Left cardiac atrium (tissue), 4 donors: Measurements from ENCODE around the gene KREMEN2. TPM values are rescaled to one million over a fixed set of nuclear protein-coding genes. Genes with fewer than 3 reads are reported as not detected.

Source experiments
- ATAC-seq, 2 donors: fragments of 200-7000 bp; cut with Tn5 transposase; one replicate each; pipeline ENCODE4 v1.9.1; 2020; ENCODE audit warnings: mild to moderate bottlenecking in 2 of 2, moderate library complexity in 2 of 2
- DNase-seq: peaks from one replicate; pipeline ENCODE4 v3.0.0-alpha.2; 2020
- intact Hi-C, 2 donors: fragments of 100-400 bp; cut with DNase I; formaldehyde crosslinking; loops; one replicate each; pipeline versions ENCODE4 v1.14.1 to v1.15.1; 2022 to 2023
- total RNA-seq, 2 donors: library from RNA; stranded (reverse); fragmentation: NEBNext Ultra II Directional; extraction: Animal tissue kit (Norgen Biotek cat#: 25700); gene quantifications; one replicate each; pipeline ENCODE4 v1.2.1, GENCODE V29; 2021
- donor health status: DM: no; HTN: yes; CAD: no.
- donor health status: DM: no; HTN: yes; CAD: no; lungs with severe emphysema.
- donor health status: DM: yes; HTN: yes; CAD: no.
- donor health status: Dilated cardiomyopathy.

Gene KREMEN2
- total RNA-seq, 2 donors from 2014 or later = not detected

DNA sequence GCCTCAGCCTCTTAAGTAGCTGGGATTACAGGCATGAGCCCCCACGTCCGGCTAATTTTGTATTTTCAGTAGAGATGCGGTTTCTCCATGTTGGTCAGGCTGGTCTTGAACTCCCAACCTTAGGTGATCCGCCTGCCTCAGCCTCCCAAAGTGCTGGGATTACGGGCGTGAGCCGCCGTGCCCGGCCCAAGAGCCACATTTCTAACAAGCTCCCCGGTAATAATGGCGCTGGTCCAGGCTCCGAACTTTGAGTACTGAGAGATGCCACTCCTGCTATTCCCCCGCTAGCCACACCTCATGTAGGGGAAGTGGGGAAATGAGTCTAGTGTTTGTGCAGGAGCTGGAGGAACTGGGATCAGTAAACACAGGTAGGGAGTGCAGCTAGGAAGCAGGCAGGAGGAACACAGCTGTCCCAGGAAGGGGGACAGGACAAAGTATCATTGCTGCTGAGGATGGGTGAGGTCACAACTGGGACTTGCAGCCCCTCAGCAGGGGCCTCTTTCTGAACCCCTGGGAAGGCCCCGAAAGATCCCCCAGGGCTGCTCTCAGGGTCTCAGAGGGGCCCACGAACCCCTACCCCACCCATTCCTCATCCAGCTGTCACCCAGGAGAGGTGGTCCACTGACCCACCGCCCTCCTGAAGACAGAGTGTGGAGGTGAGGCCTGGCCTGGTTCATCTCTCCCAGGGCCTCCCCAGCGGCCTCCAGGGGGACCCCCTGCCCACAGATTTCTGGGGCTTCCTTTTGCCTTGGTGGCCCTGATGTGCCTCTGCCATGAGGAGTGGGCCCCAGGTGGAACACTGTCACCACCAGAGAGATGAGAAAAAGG, 3.7 kb upstream of the KREMEN2 start:
- DNase-seq (no peak), ATAC-seq (no peak)
- intact Hi-C loops = no loop called here

DNA sequence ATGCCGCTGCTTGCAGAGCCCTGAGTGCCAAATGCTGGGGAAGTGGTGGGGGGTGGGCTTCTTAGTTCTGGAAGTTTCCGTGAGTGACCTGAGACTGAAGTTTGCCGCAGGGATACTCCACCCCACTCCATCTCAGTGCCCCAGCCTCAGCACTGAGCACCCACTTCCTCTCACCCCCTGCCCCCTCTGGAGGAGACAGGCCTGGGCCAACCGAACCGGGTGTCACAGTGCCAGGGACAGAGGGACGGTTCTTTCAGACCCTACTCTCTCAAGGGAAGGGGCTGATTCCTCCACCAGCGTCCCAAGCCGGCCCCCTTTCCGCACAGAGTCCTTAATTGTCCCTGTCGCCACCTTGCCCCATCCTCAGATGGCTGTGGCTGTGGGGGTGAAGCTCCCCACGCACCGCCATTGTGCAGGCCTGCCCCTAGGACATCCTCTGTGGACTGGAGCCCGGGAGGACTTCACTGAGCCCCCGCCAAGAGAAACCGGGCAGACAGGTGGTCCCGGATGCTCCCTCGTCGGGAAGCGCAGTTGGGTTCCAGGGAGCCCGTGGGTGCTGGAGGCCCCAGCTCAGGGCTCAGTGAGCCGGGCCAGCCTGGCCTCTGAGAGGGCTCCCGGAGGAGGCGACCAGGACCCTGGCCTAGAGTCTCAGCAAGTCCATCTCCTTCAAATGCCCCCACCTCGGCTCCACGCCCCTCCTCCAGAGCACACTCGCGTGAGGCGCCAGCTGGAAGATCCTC, 1.6 kb upstream of the KREMEN2 start:
- ATAC-seq (no peak), DNase-seq (no peak)
- intact Hi-C loops = no loop called here

DNA sequence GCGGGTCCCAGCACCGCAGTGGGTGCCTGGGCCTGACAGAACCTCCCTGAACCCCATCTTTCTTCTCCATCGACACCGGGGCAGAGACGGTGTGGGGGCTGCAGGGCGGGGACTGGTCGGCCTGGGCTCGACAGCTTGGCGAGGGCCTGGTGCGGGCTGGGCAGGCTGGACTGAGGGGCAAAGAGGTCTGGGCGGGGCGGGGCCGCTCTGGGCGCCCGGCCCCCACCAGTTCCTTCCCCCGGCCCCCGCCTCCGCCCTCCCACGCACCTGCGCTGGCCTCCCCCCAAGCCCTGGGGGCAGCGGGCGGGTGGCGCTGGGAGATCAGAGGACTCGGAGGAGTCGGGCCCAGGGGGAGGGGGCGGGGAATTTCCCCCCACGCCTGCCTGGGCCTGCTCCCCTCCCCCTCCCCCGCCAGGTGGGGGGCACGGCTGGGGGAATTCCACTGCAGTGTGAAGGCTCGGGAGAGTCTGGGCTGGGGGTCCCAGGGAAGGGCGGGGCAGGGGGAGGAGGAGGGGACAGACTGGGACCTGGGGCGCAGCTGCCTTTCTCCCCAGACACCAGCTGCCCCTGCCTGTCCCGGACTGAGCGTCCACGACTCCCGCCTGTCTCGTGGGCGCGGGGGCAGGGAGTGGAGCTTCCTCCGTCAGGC, 877 bp upstream of the KREMEN2 start:
- intact Hi-C loops = no loop called here
- ATAC-seq (no peak), DNase-seq (no peak)

DNA sequence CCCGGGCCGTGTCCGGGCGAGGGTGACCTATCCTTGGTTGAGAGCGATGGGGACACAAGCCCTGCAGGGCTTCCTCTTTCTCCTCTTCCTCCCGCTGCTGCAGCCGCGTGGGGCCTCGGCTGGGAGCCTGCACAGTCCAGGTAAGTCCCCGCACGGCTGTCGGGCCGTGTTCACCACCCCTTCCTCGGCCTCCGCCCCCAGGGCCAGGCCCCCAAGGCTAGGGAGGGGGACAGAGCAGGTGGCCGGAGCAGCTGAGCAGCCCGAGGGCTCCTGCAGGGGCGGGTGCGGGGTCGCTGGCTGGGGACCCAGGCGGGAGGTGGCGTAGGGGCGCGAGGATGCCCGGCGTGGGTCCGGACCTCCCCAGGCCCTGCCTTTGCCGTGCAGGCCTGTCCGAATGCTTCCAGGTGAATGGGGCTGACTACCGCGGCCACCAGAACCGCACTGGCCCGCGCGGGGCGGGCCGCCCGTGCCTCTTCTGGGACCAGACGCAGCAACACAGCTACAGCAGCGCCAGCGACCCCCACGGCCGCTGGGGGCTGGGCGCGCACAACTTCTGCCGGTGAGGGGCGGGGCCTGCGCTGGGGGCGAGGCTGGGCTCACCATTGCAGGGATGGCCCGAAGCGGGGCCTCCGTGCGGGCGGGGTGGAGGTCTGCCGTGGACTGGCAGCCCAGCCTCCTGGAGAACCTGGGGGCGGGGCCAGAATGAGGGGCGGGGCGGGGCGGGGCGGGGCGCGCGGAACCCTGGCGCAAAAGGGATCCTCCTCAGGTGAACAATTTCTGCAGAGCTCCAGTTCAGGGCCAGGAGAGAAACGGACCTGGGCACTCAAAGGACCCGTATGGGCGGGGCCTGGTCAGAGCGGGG, 631 bp downstream of the KREMEN2 start:
- DNase-seq (no peak), ATAC-seq (peak in 1 of 2 donors; percentile 6)
- intact Hi-C loops = no loop called here

DNA sequence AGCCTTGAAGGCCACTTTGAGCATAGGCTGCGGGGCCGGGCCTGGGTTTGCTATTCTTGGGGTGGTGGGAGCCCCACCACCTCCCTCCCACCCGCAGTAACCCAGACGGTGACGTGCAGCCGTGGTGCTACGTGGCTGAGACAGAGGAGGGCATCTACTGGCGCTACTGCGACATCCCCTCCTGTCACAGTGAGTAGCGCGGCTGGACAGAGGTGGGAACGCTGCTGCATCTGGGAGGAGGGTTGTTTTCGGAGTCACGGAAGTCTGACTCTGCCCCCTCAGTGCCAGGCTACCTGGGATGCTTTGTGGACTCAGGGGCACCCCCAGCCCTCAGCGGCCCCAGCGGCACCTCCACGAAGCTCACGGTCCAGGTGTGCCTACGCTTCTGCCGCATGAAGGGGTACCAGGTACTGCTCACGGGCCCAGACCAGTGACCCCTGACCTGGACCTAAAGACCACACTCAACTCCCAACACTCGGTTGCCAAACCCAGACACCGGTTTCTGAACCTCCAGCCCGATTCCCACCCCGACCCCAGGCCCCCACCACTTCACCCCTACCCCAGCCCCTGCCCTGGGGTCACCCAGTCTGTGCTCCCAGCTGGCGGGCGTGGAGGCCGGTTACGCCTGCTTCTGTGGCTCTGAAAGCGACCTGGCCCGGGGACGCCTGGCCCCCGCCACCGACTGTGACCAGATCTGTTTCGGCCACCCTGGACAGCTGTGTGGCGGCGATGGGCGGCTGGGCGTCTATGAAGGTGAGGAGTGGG, 2.1 kb downstream of the KREMEN2 start:
- ATAC-seq (no peak), DNase-seq (no peak)
- intact Hi-C loops = no loop called here

DNA sequence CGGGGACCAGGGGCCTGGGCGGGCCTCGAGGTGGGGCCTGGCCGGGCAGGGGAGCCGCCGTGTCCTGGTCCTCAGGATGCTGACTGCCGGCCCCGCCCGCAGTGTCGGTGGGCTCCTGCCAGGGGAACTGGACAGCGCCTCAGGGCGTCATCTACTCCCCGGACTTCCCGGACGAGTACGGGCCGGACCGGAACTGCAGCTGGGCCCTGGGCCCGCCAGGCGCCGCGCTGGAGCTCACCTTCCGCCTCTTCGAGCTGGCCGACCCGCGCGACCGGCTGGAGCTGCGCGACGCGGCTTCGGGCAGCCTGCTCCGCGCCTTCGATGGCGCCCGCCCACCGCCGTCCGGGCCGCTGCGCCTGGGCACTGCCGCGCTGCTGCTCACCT, 2.7 kb downstream of the KREMEN2 start:
- ATAC-seq = no peak
- DNase-seq = no peak
- intact Hi-C loops = no loop called here

DNA sequence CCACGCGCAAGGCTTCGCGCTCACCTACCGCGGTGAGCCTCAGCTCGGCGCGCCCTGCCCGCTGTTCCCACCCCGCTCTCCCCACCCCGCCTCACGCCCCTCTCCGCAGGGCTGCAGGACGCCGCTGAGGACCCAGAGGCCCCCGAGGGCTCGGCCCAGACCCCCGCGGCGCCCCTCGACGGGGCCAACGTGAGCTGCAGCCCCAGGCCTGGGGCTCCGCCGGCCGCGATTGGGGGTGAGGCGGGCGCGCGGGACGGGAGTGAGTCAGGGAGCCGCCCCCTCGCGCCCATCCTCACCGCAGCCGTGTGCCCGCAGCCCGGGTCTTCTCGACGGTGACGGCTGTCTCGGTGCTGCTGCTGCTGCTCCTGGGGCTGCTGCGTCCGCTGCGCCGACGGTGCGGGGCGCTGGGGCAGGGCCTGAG, 3.1 kb downstream of the KREMEN2 start:
- intact Hi-C loops = no loop called here
- no peak for ATAC-seq
- no peak for DNase-seq

DNA sequence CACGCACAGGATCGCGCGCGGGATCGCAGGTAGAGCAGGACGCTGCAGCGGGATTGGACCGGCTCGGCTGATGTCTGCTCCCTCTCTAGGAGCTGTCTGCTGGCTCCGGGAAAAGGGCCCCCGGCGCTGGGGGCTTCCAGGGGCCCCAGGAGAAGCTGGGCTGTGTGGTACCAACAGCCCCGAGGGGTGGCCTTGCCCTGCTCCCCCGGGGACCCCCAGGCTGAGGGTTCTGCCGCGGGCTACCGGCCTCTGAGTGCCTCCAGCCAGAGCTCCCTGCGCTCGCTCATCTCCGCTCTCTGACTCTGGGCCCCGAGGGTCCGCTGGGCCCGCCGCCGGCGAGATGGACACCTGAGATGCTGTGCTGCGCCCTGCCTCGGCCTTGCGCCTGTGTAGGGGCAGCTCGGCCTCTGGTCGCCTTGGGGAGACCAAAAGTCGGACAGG, 3.7 kb downstream of the KREMEN2 start:
- DNase-seq = no peak
- ATAC-seq = no peak
- intact Hi-C loops = no loop called here

DNA sequence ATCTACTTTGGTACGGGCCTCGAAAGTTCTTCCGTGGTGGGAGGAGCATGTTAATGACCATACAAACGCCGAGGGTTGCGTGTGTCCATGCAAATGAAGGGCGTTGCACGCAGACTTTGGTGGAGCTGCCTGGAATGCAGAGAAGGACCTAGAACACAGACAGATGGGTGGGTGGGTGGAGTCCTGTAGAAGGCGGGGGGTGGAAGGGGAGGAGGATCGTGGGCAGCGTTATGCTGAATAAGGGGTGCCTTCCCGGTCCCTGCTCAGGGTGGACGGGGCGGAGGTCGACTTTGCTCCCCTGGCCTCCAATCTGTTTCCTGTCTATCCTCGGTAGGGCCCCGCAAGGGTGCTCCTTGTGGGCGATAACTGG, 4.3 kb downstream of the KREMEN2 start:
- ATAC-seq (no peak), DNase-seq (no peak)
- intact Hi-C loops = no loop called here

DNA sequence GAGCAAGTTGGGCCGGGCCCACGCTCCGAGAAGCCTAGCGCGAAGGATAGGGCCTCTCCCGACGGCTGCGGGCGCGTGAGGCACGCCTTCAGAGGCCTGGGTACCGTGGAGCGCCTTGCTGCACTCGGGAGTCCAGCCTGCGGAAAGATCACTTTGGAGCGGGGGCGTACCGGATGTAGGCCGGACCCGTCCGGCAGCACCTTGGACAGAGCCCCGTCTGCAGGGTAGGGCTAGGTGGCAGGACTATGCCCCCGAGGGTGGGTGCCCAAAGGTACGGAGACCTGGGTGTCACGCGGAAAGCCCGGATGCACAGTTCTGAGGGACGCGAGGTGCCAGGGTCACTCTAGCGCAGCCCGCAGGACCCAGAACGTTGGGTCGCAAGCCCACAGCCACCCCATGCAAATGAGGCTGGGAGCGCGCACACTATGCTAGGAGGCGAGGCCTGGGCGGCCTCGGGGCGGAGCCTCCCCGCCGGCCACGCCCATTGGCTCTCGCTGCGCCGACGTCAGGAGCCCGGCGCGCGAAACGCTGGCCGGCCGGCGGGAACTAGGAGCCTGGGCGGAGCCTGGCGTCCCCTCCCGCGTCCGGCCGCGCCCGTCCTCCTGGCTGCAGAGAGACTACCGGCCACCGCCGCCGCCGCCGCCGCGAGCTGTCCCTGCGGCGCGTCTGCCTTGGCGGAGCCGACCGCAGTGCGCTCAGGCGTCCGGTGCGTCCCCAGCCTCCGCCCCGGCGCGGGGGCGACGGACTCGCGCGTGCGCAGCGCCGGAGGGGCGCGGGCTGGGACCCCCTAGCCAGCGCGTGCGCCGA, 4.9 kb downstream of the KREMEN2 start, which contains the start of gene PAQR4:
PAQR4 (plus strand) TSS at position 611 of the 807 bp plus-strand sequence. CDS start 327 bp downstream, outside the sequence.
- ATAC-seq (peak; percentile 91), DNase-seq (peak; percentile 90)
- intact Hi-C loops = no loop called here

DNA sequence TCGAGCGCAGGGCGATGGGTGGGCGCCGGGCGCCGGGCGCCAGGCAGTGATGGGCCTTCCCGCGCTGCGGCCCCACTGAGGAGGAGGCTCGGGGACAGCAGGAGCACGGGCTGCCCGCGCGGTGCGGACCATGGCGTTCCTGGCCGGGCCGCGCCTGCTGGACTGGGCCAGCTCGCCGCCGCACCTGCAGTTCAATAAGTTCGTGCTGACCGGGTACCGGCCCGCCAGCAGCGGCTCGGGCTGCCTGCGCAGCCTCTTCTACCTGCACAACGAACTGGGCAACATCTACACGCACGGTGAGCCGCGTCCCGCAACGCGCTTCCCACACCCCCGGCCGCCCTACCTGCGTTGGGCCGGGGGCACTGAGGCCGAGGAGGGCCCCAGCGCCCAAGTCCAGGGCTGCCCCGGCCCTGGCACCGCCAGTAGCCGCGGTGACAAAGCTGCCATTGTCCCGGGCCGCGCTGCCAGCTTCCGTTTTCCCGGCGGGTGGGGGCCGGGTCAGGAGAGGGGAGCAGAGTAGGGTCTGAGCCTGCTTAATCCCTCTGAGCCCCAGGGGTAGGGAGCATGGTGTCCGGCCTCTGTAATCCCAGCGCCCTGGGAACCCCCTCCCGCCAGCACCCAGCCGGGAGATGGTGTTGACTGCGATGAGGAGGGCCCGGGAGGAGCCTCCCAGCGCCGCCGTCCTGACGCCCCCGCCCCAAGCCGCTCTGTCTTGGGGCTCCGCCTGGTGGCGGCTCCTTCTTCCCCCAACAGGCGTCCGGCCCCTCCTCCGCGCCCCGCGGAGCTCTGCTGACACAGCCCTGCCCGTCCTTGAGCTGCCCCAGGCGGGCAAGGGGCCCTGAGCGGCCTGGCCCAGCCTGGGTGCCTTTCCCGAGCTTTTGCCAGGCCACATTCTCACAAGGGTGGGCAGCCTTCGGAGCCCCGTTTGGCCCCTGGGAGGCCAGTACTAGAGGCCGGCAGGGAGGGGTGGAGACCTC, 5.8 kb downstream of the KREMEN2 start:
- intact Hi-C loops = no loop called here
- peak; percentile 68 for DNase-seq
- peak; percentile 14 to 33 for ATAC-seq

DNA sequence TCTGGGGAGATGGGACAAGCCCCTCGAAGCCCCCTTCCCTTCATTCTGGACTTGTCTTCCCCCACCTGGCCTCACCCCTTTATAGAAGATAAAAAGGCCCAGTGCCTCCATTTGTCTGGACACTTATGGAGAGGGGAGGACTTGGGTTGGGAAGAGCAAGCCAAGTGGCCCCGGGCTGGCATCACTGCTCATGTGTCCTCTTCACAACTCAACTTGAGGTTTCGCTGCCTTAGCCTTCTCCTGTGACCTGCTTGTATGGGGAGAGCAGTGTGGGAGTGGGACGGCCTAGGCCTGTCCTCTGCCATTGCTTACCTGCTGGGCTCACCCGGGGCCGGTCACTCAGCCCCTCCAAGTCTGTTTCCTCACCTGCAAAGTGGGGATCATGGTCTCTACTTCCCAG, 6.5 kb downstream of the KREMEN2 start:
- DNase-seq (no peak), ATAC-seq (no peak)
- intact Hi-C loops = no loop called here

DNA sequence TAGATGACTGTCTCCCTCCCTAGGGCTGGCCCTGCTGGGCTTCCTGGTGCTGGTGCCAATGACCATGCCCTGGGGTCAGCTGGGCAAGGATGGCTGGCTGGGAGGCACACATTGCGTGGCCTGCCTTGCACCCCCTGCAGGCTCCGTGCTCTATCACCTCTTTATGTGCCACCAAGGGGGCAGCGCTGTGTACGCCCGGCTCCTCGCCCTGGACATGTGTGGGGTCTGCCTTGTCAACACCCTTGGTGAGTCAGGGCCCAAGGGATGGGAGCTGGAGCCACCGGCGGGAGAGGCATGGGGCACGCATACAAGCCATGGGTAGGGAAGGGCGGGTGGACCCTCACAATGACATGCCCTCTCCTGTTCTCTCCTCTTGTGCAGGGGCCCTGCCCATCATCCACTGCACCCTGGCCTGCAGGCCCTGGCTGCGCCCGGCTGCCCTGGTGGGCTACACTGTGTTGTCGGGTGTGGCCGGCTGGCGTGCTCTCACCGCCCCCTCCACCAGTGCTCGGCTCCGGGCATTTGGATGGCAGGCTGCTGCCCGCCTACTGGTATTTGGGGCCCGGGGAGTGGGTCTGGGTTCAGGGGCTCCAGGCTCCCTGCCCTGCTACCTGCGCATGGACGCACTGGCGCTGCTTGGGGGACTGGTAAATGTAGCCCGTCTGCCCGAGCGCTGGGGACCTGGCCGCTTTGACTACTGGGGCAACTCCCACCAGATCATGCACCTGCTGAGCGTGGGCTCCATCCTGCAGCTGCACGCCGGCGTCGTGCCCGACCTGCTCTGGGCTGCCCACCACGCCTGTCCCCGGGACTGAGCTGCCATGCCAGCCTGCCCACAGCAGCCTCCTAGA, 7.3 kb downstream of the KREMEN2 start:
- ATAC-seq (no peak), DNase-seq (no peak)
- intact Hi-C loops = no loop called here

DNA sequence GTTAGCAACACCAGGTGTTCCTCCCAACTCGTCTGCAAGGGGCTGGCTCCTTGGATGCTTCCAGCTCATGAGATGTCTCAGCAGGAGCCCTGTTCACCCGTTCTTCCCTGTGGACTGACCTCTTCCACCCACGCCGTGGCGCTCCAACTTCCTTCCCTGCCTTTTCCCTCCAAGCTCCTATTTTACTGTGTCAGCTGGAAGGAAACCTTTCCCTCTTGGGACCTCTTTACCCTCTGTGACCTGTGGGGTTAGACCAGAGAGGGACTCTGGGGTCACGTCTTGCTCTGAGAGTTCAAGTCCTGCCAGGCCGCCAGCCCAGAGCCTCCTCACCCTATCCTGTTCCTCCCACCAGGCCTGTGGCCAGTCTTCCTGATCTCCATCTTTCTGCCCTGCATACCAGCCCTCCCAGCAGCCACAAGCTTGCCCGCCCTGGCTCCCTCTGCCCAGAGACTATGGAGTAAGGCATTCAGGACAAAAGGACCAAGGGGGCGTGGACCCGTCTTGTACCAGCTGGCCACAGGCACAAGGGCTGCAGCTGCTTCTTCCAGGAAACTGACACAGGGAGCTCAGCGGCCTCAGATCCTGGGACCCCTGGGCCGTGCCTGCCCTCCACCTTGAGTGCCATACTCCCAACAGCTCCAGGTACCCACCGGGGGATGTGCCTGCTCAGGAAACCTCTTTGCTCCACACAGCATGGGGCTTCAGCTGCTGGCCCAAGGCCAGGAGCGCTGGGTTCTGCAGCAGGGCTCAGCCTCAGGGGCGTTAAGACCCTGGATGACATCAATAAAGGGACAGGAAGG, 8.1 kb downstream of the KREMEN2 start:
- ATAC-seq (no peak), DNase-seq (no peak)
- intact Hi-C loops = no loop called here

DNA sequence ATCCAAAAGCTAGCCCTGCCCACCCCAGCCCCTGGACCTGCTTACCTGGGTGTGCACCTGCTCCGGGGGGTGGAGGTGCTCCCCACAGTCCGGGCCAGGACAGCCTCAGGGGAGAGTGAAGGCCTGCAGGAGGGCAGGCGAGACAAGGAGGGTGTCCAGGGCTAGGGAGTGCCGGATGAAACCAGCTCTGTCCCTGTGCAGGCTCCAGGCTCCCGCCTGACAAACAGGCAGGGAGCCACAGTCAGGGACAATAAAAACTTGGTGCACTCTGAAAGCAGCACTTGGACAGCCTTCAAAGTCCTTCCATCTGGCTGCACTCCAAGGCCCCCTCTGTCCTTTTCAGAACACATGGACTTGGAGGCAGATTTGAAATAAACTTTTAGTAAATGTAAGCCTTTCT, 9.0 kb downstream of the KREMEN2 start:
- DNase-seq (no peak), ATAC-seq (no peak)
- intact Hi-C loops = no loop called here
